ENCODE measurements around the gene VANGL2. TPM values are rescaled to one million over a fixed set of nuclear protein-coding genes. Genes with fewer than 3 reads are reported as not detected.
A peak's percentile ranks its signal among the peaks of the same experiment; 100 is the strongest.

Gene VANGL2
- total and polyA plus RNA-seq, 11 donors = 0.94 to 3.2 (median 1.9) TPM

DNA sequence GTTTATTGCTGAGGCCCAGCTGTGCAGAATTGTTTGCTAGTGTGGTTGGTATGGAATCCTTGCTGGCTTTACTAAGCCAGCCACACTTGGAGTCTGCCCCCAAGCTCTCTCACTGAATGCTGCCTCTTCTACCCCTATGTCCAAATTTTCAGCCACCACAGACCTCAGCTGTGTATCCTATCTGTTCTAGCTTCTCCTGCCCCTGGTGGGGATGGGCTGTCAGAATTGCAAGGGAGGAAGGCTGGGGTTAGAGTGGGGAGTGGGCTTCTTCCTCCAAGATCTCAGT is 29.1 kb upstream of the VANGL2 start:
- Histone ChIP-seq H3K4me1 (peaks cover 0 to 18% (median 8%) of the 10 kb centered on the region in 12 donors), H3K36me3 (no peaks in the 10 kb centered on the region), H3K27me3 (peaks cover 0 to 13% (median 3%) of the 10 kb centered on the region in 9 donors), H3K9me3 (no peaks in the 10 kb centered on the region), H3K27ac (no peak overlapping the region), H3K4me3 (no peak overlapping the region)
- intact Hi-C loops (cut with DNase I) = loop anchor here in 6 of 10 donors (2.0 to 10.0 kb wide), 5 partner anchors 176 to 286 kb away; partner anchors contain the start of genes KCNJ9 (in 3 of the 6), CASQ1 (in 1 of the 6) and IGSF8 (in 1 of the 6)
- no peak for DNase-seq
- TF ChIP-seq, protein P1, sequence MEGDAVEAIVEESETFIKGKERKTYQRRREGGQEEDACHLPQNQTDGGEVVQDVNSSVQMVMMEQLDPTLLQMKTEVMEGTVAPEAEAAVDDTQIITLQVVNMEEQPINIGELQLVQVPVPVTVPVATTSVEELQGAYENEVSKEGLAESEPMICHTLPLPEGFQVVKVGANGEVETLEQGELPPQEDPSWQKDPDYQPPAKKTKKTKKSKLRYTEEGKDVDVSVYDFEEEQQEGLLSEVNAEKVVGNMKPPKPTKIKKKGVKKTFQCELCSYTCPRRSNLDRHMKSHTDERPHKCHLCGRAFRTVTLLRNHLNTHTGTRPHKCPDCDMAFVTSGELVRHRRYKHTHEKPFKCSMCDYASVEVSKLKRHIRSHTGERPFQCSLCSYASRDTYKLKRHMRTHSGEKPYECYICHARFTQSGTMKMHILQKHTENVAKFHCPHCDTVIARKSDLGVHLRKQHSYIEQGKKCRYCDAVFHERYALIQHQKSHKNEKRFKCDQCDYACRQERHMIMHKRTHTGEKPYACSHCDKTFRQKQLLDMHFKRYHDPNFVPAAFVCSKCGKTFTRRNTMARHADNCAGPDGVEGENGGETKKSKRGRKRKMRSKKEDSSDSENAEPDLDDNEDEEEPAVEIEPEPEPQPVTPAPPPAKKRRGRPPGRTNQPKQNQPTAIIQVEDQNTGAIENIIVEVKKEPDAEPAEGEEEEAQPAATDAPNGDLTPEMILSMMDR (IDR thresholded peaks at IDR 0.05) = no peak
- TF ChIP-seq POLR2A (IDR thresholded peaks at IDR 0.05) = no peak
- no peak for ATAC-seq

DNA sequence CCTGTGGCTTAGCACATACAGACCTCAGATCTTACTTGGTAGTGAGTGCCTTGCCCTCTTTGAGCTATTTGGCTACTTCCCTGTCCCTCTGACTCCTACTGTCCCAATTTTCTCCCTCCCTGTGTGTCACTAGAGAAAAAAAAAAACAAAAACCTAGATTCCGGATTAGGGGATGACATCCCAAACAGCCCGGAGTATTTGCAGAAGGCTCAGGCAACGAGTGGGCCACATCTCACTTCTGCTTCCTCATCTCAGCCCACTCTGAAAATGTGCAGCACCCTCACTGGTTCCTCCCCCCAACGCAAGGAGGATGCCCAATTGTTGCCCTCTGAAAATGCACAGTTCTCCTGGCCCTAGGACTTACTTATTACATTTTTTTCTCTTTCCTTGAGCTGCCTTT is 28.6 kb upstream of the VANGL2 start:
- TF ChIP-seq, protein P1 (IDR thresholded peaks at IDR 0.05) = no peak
- Histone ChIP-seq H3K36me3 (no peaks in the 10 kb centered on the region), H3K9me3 (no peaks in the 10 kb centered on the region), H3K27me3 (peaks cover 0 to 13% (median 3%) of the 10 kb centered on the region in 9 donors), H3K27ac (no peak overlapping the region), H3K4me1 (peaks cover 0 to 23% (median 10%) of the 10 kb centered on the region in 12 donors), H3K4me3 (no peak overlapping the region)
- ATAC-seq = no peak
- intact Hi-C loops (cut with DNase I) = loop anchor here in 6 of 10 donors (2.0 to 10.0 kb wide), 5 partner anchors 177 to 287 kb away; partner anchors contain the start of genes KCNJ9 (in 3 of the 6), CASQ1 (in 1 of the 6) and IGSF8 (in 1 of the 6)
- 83 to 89% (median 84%) methylated on average over 4 of the region's 4 CpGs for WGBS, 4 donors
- no peak for DNase-seq

DNA sequence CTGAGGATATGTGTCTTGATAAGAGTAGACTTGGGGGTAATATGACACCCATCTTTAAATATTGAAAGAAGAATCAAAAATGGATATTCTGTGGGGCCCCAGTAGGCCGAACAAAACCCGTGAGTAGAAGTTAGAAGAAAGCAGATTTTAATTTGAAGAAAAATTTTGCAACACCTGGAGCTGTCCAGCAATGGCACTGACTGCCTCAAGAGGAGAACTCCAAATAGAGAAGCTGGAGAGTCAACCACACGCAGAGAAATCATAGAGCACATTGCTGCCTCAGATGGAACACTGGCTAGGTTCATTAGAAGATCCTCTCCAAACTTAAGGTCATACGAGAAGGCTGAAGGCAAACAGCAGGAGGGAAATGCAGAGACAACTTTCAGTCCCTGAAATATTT is 26.7 kb upstream of the VANGL2 start:
- no peak for TF ChIP-seq POLR2A (IDR thresholded peaks at IDR 0.05)
- TF ChIP-seq, protein P1 (IDR thresholded peaks at IDR 0.05) = no peak
- Histone ChIP-seq H3K4me1 (peaks cover 0 to 23% (median 10%) of the 10 kb centered on the region in 12 donors), H3K27me3 (peaks cover 0 to 13% (median 3%) of the 10 kb centered on the region in 9 donors), H3K4me3 (no peak overlapping the region), H3K27ac (no peak overlapping the region), H3K36me3 (no peaks in the 10 kb centered on the region), H3K9me3 (no peaks in the 10 kb centered on the region)
- intact Hi-C loops (cut with DNase I) = loop anchor here in 7 of 10 donors (2.0 to 10.0 kb wide), 5 partner anchors 179 to 289 kb away; partner anchors contain the start of genes KCNJ9 (in 3 of the 7), CASQ1 (in 1 of the 7) and IGSF8 (in 1 of the 7)
- ATAC-seq (no peak), DNase-seq (no peak)
- 83 to 90% (median 90%) methylated on average over 4 of the region's 4 CpGs for WGBS, 4 donors

DNA sequence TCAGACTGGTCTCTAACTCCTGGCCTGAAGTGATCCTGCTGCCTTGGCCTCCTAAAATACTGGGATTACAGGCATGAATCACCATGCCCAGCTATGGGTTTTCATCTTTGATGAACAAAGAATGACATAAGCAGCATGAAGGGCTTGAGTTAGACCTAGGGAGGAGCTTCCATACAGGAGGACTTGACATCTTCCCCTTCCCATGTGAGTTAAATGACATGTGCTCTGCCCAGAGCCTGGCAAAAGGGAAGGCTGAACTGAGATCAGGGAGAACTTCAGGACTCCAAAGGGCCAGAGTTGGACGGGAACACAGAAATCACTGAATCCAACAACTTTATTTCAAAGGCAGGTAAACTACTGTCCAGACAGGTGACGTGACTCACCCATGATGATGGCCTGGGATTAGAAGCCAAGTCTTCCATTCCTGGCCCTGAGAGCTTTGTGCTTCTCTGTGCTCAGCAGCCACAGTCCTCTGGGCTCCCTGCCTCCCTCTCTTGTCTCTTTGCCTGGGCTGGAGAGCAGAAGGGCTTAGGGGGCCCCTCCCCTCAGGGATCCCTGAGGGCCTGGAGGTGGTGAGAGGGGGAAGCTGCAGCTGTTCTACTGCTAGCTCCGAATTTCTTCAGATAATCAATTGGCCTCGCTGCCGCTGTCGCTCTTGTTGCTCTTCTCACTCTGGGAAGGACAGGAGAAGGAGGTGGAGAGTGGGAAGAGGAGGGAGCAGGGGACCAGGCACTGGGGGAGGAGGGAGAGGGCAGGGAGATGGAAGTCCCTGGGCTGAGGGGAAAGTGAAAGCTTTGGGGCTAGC is 25.9 kb upstream of the VANGL2 start:
- WGBS, 4 donors = 45 to 56% (median 53%) methylated on average over 6 of the region's 6 CpGs

More for the DNA sequence above, 25.9 kb upstream of the VANGL2 start:
- DNase-seq = peak in 1 of 5 donors; percentile 44
- H3K9me3 ChIP-seq = no peaks in the 10 kb centered on the region
- no peak overlapping the region for H3K4me3 ChIP-seq
- H3K27ac ChIP-seq = peak overlapping the region in 2 of 12 donors; percentile 9 to 43
- H3K27me3 ChIP-seq = peaks cover 0 to 13% (median 3%) of the 10 kb centered on the region in 9 donors
- intact Hi-C loops (cut with DNase I) = loop anchor here in 8 of 10 donors (2.0 to 10.0 kb wide), 8 partner anchors 180 to 290 kb away; partner anchors contain the start of genes KCNJ9 (in 3 of the 8), CASQ1 (in 2 of the 8) and IGSF8 (in 1 of the 8)
- no peak for ATAC-seq
- peaks cover 0 to 23% (median 10%) of the 10 kb centered on the region in 12 donors for H3K4me1 ChIP-seq
- TF ChIP-seq POLR2A (IDR thresholded peaks at IDR 0.05) = no peak
- TF ChIP-seq, protein P1 (IDR thresholded peaks at IDR 0.05) = no peak
- no peaks in the 10 kb centered on the region for H3K36me3 ChIP-seq
